ENCODE data around the gene STAG1. TPM values are rescaled to one million over a fixed set of nuclear protein-coding genes. Genes with fewer than 3 reads are reported as not detected.

STAG1 gene
- total and polyA plus RNA-seq, 2 donors (not counting 1 experiment from before 2014, with no cell fraction given), result 23.2 to 38.6 TPM

- no peak for DNase-seq (ENCODE audit: low read depth in 2 of 2)
- Histone ChIP-seq H3K4me3 (replicated peaks in 1 of 4; ENCODE audit: control extremely low read depth in 1 of 4, insufficient read depth in 1 of 4, low read depth in 3 of 4, low read length in 4 of 4) (no peak overlapping the region), H3K27me3 (ENCODE audit: control insufficient read depth, insufficient read depth, low read length) (no peaks in the 10 kb centered on the region), H3K9me3 (ENCODE audit: control insufficient read depth, insufficient read depth, low read depth, low read length) (no peaks in the 10 kb centered on the region), H3K9ac (ENCODE audit: insufficient read depth, low read length) (no peak overlapping the region), H3K4me2 (ENCODE audit: extremely low read depth, insufficient read depth, low read length) (no peak overlapping the region), H3K79me2 (ENCODE audit: control insufficient read depth, insufficient read depth, low read length) (no peaks in the 10 kb centered on the region), H4K20me1 (ENCODE audit: control insufficient read depth, extremely low read depth, insufficient read depth, low read length) (no peaks in the 10 kb centered on the region), H3K27ac (ENCODE audit: insufficient read depth, low read length) (no peak overlapping the region), H2AFZ (ENCODE audit: low read length) (no peak overlapping the region), H3K36me3 (ENCODE audit: control insufficient read depth, insufficient read depth, low read length) (no peaks in the 10 kb centered on the region), H3K4me1 (ENCODE audit: control insufficient read depth, extremely low read depth, insufficient read depth, low read length) (no peaks in the 10 kb centered on the region)
- TF ChIP-seq CTCF (conservative IDR thresholded peaks at IDR 0.05 in 1 of 2, IDR thresholded peaks at IDR 0.05 in 1 of 2; ENCODE audit: low read depth in 1 of 2, low read length in 2 of 2) (no peak), EZH2 (IDR thresholded peaks at IDR 0.05; ENCODE audit: low read length, missing control alignments) (no peak)
Measured at GRCh38 chr3:136300444-136300843, 451.7 kb downstream of the STAG1 start.

- no peak for DNase-seq (ENCODE audit: low read depth in 2 of 2)
- no peak overlapping the region for H2AFZ ChIP-seq (ENCODE audit: low read length)
- no peaks in the 10 kb centered on the region for H4K20me1 ChIP-seq (ENCODE audit: control insufficient read depth, extremely low read depth, insufficient read depth, low read length)
- no peak overlapping the region for H3K9ac ChIP-seq (ENCODE audit: insufficient read depth, low read length)
- no peaks in the 10 kb centered on the region for H3K9me3 ChIP-seq (ENCODE audit: control insufficient read depth, insufficient read depth, low read depth, low read length)
- peaks cover 3% of the 10 kb centered on the region for H3K36me3 ChIP-seq (ENCODE audit: control insufficient read depth, insufficient read depth, low read length)
- H3K4me2 ChIP-seq (ENCODE audit: extremely low read depth, insufficient read depth, low read length), result no peak overlapping the region
- H3K4me3 ChIP-seq (replicated peaks in 1 of 4; ENCODE audit: control extremely low read depth in 1 of 4, insufficient read depth in 1 of 4, low read depth in 3 of 4, low read length in 4 of 4), result no peak overlapping the region
- H3K27ac ChIP-seq (ENCODE audit: insufficient read depth, low read length), result no peak overlapping the region
- no peaks in the 10 kb centered on the region for H3K4me1 ChIP-seq (ENCODE audit: control insufficient read depth, extremely low read depth, insufficient read depth, low read length)
- H3K79me2 ChIP-seq (ENCODE audit: control insufficient read depth, insufficient read depth, low read length), result no peaks in the 10 kb centered on the region
- no peaks in the 10 kb centered on the region for H3K27me3 ChIP-seq (ENCODE audit: control insufficient read depth, insufficient read depth, low read length)
- TF ChIP-seq EZH2 (IDR thresholded peaks at IDR 0.05; ENCODE audit: low read length, missing control alignments), result no peak
- TF ChIP-seq CTCF (conservative IDR thresholded peaks at IDR 0.05 in 1 of 2, IDR thresholded peaks at IDR 0.05 in 1 of 2; ENCODE audit: low read depth in 1 of 2, low read length in 2 of 2), result no peak
Measured at GRCh38 chr3:136297826-136298225, 454.4 kb downstream of the STAG1 start.

- Histone ChIP-seq H3K27me3 (ENCODE audit: control insufficient read depth, insufficient read depth, low read length) (no peaks in the 10 kb centered on the region), H3K9me3 (ENCODE audit: control insufficient read depth, insufficient read depth, low read depth, low read length) (no peaks in the 10 kb centered on the region), H3K9ac (ENCODE audit: insufficient read depth, low read length) (no peak overlapping the region), H4K20me1 (ENCODE audit: control insufficient read depth, extremely low read depth, insufficient read depth, low read length) (no peaks in the 10 kb centered on the region), H3K36me3 (ENCODE audit: control insufficient read depth, insufficient read depth, low read length) (peaks cover 3% of the 10 kb centered on the region), H3K79me2 (ENCODE audit: control insufficient read depth, insufficient read depth, low read length) (no peaks in the 10 kb centered on the region), H3K4me3 (replicated peaks in 1 of 4; ENCODE audit: control extremely low read depth in 1 of 4, insufficient read depth in 1 of 4, low read depth in 3 of 4, low read length in 4 of 4) (no peak overlapping the region), H2AFZ (ENCODE audit: low read length) (no peak overlapping the region), H3K27ac (ENCODE audit: insufficient read depth, low read length) (no peak overlapping the region), H3K4me1 (ENCODE audit: control insufficient read depth, extremely low read depth, insufficient read depth, low read length) (no peaks in the 10 kb centered on the region), H3K4me2 (ENCODE audit: extremely low read depth, insufficient read depth, low read length) (no peak overlapping the region)
- TF ChIP-seq EZH2 (IDR thresholded peaks at IDR 0.05; ENCODE audit: low read length, missing control alignments), result no peak
- TF ChIP-seq CTCF (conservative IDR thresholded peaks at IDR 0.05 in 1 of 2, IDR thresholded peaks at IDR 0.05 in 1 of 2; ENCODE audit: low read depth in 1 of 2, low read length in 2 of 2), result no peak
- no peak for DNase-seq (ENCODE audit: low read depth in 2 of 2)
Measured at GRCh38 chr3:136296960-136297359, 455.2 kb downstream of the STAG1 start.

Measured in fibroblast of lung (primary cell).